ENCODE data around the gene MED6.

DNA sequence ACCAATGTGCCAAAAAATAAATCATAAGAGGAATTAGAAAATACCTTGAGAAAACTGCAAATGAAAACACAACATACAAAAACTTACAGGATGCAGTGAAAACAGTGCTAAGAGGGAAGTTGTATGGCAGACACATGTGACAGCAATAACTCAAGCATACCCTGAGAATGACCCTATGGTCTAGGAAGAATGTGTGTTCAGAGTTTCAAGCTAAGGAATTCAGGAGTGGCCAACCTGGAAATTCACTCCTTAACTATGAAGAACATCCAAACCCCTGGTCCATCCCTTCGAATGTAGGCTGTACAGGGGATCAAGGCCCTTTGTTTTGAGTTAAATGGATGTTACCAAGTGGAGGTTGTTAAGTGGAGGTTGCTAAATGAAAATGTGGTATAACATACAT lies 24.5 kb upstream of the MED6 start:
- TF ChIP-seq, protein P1, sequence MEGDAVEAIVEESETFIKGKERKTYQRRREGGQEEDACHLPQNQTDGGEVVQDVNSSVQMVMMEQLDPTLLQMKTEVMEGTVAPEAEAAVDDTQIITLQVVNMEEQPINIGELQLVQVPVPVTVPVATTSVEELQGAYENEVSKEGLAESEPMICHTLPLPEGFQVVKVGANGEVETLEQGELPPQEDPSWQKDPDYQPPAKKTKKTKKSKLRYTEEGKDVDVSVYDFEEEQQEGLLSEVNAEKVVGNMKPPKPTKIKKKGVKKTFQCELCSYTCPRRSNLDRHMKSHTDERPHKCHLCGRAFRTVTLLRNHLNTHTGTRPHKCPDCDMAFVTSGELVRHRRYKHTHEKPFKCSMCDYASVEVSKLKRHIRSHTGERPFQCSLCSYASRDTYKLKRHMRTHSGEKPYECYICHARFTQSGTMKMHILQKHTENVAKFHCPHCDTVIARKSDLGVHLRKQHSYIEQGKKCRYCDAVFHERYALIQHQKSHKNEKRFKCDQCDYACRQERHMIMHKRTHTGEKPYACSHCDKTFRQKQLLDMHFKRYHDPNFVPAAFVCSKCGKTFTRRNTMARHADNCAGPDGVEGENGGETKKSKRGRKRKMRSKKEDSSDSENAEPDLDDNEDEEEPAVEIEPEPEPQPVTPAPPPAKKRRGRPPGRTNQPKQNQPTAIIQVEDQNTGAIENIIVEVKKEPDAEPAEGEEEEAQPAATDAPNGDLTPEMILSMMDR (IDR thresholded peaks at IDR 0.05): no peak
- TF ChIP-seq EP300 (IDR thresholded peaks at IDR 0.05) (no peak), POLR2A (IDR thresholded peaks at IDR 0.05; ENCODE audit: low read depth) (no peak)

All from esophagus muscularis mucosa (tissue), 4 donors.